ENCODE data around the gene GPR39.

GPR39 gene

GRCh38 chr2:132544006-132544630 is 127.5 kb downstream of the GPR39 start:
- TF ChIP-seq JUND (IDR thresholded peaks at IDR 0.05; ENCODE audit: low read depth) = no peak
- in situ Hi-C loops (cut with HindIII; ENCODE audit: low pct_unique_long_range_greater_than_20kb, low sequenced_read_pairs) = no loop called here
- DNase-seq (ENCODE audit: low read depth in 1 of 2, low spot score in 1 of 2) = no peak

GRCh38 chr2:132547090-132547687 is 130.6 kb downstream of the GPR39 start:
- in situ Hi-C loops (cut with HindIII; ENCODE audit: low pct_unique_long_range_greater_than_20kb, low sequenced_read_pairs) = no loop called here
- TF ChIP-seq JUND (IDR thresholded peaks at IDR 0.05; ENCODE audit: low read depth) = no peak
- DNase-seq (ENCODE audit: low read depth in 1 of 2, low spot score in 1 of 2) = peak; percentile 26 to 78

GRCh38 chr2:132549935-132550670 is 133.5 kb downstream of the GPR39 start:
- no peak for TF ChIP-seq JUND (IDR thresholded peaks at IDR 0.05; ENCODE audit: low read depth)
- in situ Hi-C loops (cut with HindIII; ENCODE audit: low pct_unique_long_range_greater_than_20kb, low sequenced_read_pairs) = no loop called here

DNA sequence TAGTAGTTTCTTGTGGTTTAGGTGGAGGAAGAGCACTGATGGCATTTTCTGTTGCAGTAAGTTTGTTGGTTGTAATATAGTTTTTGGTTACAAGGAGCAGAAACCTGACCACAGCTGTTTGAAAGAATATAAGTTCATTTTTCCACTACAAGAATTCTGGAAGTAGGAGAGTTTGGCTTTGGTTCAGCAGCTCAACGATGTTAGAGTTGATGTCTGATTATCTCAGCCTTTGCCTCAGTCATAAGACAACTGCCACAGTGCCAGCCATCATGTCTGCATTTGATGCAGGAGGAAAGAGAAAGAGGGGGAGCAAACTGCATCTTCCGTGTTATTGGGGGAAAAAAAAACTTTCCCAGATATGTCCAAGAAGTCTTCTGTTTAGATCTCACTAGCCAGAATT is 134.3 kb downstream of the GPR39 start:
- in situ Hi-C loops (cut with HindIII; ENCODE audit: low pct_unique_long_range_greater_than_20kb, low sequenced_read_pairs) = no loop called here
- no peak for TF ChIP-seq JUND (IDR thresholded peaks at IDR 0.05; ENCODE audit: low read depth)
- DNase-seq (ENCODE audit: low read depth in 1 of 2, low spot score in 1 of 2) = no peak

More at GRCh38 chr2:132549935-132550670, 133.5 kb downstream of the GPR39 start:
- no peak for DNase-seq (ENCODE audit: low read depth in 1 of 2, low spot score in 1 of 2)

GRCh38 chr2:132557694-132558093 is 141.1 kb downstream of the GPR39 start:
- in situ Hi-C loops (cut with HindIII; ENCODE audit: low pct_unique_long_range_greater_than_20kb, low sequenced_read_pairs) = no loop called here
- TF ChIP-seq JUND (IDR thresholded peaks at IDR 0.05; ENCODE audit: low read depth) = no peak

DNA sequence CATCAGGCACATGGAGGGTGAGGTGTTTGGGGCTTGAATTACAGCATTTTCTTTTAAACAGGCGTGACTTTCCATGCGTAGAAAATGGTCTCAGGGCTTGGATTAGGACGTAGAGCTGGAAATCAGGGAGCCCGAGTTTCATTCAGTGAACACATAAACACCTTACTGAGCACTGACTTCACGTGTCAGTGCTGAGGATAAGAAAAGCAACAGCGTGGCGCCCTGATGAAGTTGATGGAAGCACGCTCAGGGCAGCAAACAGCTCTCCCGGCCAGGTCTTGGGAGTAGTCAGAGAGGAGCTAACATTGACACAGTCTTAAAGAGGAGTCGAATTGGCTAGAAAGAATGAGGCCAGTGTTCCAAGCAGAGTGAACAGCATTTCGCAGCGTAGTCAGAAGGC is 142.7 kb downstream of the GPR39 start:
- in situ Hi-C loops (cut with HindIII; ENCODE audit: low pct_unique_long_range_greater_than_20kb, low sequenced_read_pairs) = no loop called here
- TF ChIP-seq JUND (IDR thresholded peaks at IDR 0.05; ENCODE audit: low read depth) = no peak
- DNase-seq (ENCODE audit: low read depth in 1 of 2, low spot score in 1 of 2) = no peak

More at GRCh38 chr2:132557694-132558093, 141.1 kb downstream of the GPR39 start:
- DNase-seq (ENCODE audit: low read depth in 1 of 2, low spot score in 1 of 2) = no peak

DNA sequence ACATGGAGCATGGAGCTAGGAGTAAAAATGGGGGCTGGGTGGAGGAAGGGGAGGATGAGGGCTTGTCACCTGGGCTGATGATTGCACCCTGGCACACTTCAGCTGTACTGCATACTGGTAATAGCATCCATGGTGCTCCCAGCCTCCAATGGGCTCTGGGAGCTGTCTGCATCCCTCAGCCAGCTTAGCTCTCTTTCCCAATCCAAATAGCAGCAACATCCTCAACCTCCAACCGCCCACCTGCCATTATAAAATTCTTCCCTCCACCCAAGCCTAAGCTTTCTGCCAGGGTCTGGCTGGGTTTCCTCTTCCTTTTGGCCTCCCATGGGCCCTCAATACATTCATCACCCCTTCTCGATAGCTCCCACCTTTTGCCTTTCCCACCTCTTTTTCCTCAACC is 143.3 kb downstream of the GPR39 start:
- DNase-seq (ENCODE audit: low read depth in 1 of 2, low spot score in 1 of 2) = no peak
- TF ChIP-seq JUND (IDR thresholded peaks at IDR 0.05; ENCODE audit: low read depth) = no peak
- in situ Hi-C loops (cut with HindIII; ENCODE audit: low pct_unique_long_range_greater_than_20kb, low sequenced_read_pairs) = no loop called here

DNA sequence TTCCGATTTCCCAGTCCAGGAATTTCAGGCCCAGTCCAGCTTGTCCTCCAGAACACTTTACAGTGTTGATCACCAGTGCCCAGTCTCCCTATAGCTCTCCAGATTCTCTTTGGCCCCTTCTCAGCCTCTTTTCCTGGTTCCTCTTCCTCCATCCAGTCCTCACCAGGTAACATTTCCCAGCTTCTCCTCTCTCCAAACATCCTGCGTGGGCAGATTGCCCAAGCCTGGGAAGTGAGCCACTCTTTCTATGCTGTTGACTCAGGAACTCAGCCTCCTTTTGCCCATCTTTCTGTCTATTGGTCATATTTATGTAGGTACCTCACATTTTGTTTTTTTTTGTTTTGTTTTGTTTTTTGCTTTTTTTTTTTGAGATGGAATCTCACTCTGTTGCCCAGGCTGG is 144.0 kb downstream of the GPR39 start:
- in situ Hi-C loops (cut with HindIII; ENCODE audit: low pct_unique_long_range_greater_than_20kb, low sequenced_read_pairs) = no loop called here
- no peak for TF ChIP-seq JUND (IDR thresholded peaks at IDR 0.05; ENCODE audit: low read depth)
- DNase-seq (ENCODE audit: low read depth in 1 of 2, low spot score in 1 of 2) = peak in 1 of 2 experiments; percentile 8

GRCh38 chr2:132562245-132562644 is 145.6 kb downstream of the GPR39 start:
- DNase-seq (ENCODE audit: low read depth in 1 of 2, low spot score in 1 of 2) = no peak
- in situ Hi-C loops (cut with HindIII; ENCODE audit: low pct_unique_long_range_greater_than_20kb, low sequenced_read_pairs) = no loop called here
- TF ChIP-seq JUND (IDR thresholded peaks at IDR 0.05; ENCODE audit: low read depth) = no peak

DNA sequence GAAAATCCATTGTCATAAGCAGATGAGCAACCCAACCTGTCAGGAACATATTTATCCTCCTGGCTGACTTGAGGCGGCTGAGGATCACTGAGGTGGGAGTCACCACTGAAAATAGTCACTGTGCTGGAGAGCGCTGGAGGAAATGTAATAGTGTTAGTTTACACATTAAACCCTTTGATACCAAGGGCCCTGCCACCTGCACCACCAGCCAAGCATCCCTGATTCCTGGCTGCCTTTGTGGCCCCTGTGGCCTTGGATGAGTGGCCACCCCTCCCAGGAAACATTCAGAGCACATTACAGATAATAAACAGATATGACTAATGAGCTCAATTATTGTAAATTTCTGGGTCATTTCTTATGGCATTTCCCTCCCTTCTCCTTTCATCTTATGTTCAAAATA is 147.5 kb downstream of the GPR39 start:
- no peak for TF ChIP-seq JUND (IDR thresholded peaks at IDR 0.05; ENCODE audit: low read depth)
- in situ Hi-C loops (cut with HindIII; ENCODE audit: low pct_unique_long_range_greater_than_20kb, low sequenced_read_pairs) = no loop called here
- no peak for DNase-seq (ENCODE audit: low read depth in 1 of 2, low spot score in 1 of 2)

- in situ Hi-C loops (cut with HindIII; ENCODE audit: low pct_unique_long_range_greater_than_20kb, low sequenced_read_pairs) = no loop called here
- TF ChIP-seq JUND (IDR thresholded peaks at IDR 0.05; ENCODE audit: low read depth) = no peak
- DNase-seq (ENCODE audit: low read depth in 1 of 2, low spot score in 1 of 2) = no peak
Measured at GRCh38 chr2:132566379-132566778, 149.8 kb downstream of the GPR39 start.

GRCh38 chr2:132567682-132568081 is 151.1 kb downstream of the GPR39 start:
- no peak for TF ChIP-seq JUND (IDR thresholded peaks at IDR 0.05; ENCODE audit: low read depth)
- in situ Hi-C loops (cut with HindIII; ENCODE audit: low pct_unique_long_range_greater_than_20kb, low sequenced_read_pairs) = no loop called here
- no peak for DNase-seq (ENCODE audit: low read depth in 1 of 2, low spot score in 1 of 2)

- in situ Hi-C loops (cut with HindIII; ENCODE audit: low pct_unique_long_range_greater_than_20kb, low sequenced_read_pairs) = no loop called here
- no peak for DNase-seq (ENCODE audit: low read depth in 1 of 2, low spot score in 1 of 2)
- no peak for TF ChIP-seq JUND (IDR thresholded peaks at IDR 0.05; ENCODE audit: low read depth)
Measured at GRCh38 chr2:132568656-132569055, 152.1 kb downstream of the GPR39 start.

Measured in T47D (cell line).